Adipocyte (in vitro differentiated cells): ENCODE data around the gene GPR176.

Experiments used
- DNase-seq: peaks from one replicate; pipeline ENCODE4 v3.0.0-alpha.2; 2015; ENCODE audit warnings: low read depth
- H3K27me3 ChIP-seq: replicated peaks from 2 replicates; pipeline ENCODE4 v1.7.0; 2013; ENCODE audit warnings: mild to moderate bottlenecking, low read length, moderate library complexity; ENCODE audit not compliant: control insufficient read depth, insufficient read depth
- H3K36me3 ChIP-seq: 2 replicates; pipeline ENCODE4 v1.7.0; 2013; ENCODE audit warnings: low read length, mild to moderate bottlenecking, moderate library complexity; ENCODE audit not compliant: control insufficient read depth, insufficient read depth, severe bottlenecking
- H3K4me1 ChIP-seq: 2 replicates; pipeline ENCODE4 v1.7.0; 2013; ENCODE audit warnings: mild to moderate bottlenecking, low read length, moderate library complexity; ENCODE audit not compliant: control insufficient read depth, insufficient read depth
- H3K4me3 ChIP-seq: 2 replicates; pipeline ENCODE4 v1.7.0; 2013; ENCODE audit warnings: mild to moderate bottlenecking, low read length, moderate library complexity
- H3K9ac ChIP-seq: 2 replicates; pipeline ENCODE4 v1.7.0; 2013; ENCODE audit warnings: mild to moderate bottlenecking, low read length, moderate library complexity
- H3K9me3 ChIP-seq: 2 replicates; pipeline ENCODE4 v1.7.0; 2013; ENCODE audit warnings: mild to moderate bottlenecking, low read length, moderate library complexity; ENCODE audit not compliant: control insufficient read depth

GPR176 gene

DNA sequence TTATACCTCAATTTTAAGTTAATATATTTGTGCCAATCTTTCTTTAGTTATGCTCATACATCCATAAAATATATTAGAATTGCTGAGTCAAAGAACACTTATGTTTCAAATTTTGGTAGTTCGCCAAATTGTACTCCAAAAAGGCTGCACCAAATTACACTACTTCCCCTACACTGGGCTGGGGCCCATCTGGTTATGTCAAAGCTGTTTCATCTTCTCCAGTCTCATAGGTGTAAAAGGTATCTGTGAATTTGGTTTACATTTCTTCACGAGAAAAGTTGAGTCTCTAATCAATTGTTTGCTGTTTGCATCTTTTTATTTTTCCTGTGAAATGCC is 138.1 kb downstream of the GPR176 start:
- H3K4me1 ChIP-seq: peaks cover 11% of the 10 kb centered on the region
- DNase-seq: no peak
- peak overlapping the region; percentile 50 for H3K9ac ChIP-seq
- H3K36me3 ChIP-seq: no peaks in the 10 kb centered on the region
- no peaks in the 10 kb centered on the region for H3K9me3 ChIP-seq
- peak overlapping the region; percentile 94 for H3K4me3 ChIP-seq
- H3K27me3 ChIP-seq: no peaks in the 10 kb centered on the region

DNA sequence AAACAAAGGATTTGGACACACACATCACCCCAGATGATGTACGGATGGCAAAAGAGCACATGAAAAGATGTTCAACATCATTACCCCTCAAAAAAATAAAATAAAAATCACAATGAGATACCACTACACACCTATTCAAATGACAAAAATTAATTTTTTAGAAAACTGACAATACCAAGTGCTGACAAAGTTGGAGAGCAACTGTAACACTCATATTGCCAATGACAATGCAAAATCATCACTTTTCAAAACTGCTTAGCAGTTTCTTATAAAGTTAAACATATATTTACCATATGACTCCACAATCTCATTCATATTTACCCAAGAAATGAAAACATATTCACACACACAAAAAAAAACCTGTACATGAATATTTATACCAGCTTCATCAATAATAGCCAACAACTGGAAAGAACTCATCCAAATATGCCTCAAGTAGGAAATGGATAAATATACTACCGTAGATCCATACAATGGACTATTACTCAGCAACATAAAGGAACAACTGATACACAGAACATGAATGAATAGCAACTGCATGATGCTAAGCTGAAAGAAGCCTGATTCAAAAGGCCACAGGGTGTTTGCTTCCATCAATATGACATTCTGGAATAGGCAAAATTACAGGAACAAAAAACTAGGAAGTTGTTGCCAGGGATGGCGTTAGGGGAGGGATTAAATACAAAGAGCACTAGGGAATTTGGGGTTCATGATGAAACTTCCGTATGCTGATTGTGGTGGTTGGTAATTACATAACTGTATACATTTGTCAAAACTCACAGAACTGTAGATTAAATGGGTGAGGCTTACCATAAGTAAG is 138.7 kb downstream of the GPR176 start:
- Histone ChIP-seq H3K4me3 (peak overlapping the region; percentile 94), H3K9ac (no peak overlapping the region), H3K4me1 (peaks cover 9% of the 10 kb centered on the region), H3K27me3 (no peaks in the 10 kb centered on the region), H3K9me3 (no peaks in the 10 kb centered on the region), H3K36me3 (no peaks in the 10 kb centered on the region)
- no peak for DNase-seq

DNA sequence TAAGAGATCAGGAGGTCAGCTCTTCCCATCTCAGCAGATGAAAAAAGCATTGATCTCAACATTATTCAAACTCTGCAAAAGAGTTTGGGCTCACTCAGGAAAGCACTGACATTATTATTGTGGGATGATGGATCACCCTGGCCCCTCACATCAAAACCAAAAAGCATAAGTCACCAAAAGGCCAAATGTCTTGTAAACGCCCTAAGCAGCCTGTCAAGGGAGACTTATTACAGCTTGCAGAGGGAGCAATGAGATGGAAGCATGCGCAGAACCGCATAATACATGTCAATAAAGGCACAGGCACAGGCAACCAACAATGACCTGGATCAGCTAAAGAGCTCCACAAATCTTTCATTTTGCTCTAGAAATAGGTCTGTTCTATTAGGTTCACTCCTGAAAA is 142.0 kb downstream of the GPR176 start:
- no peak overlapping the region for H3K4me3 ChIP-seq

DNA sequence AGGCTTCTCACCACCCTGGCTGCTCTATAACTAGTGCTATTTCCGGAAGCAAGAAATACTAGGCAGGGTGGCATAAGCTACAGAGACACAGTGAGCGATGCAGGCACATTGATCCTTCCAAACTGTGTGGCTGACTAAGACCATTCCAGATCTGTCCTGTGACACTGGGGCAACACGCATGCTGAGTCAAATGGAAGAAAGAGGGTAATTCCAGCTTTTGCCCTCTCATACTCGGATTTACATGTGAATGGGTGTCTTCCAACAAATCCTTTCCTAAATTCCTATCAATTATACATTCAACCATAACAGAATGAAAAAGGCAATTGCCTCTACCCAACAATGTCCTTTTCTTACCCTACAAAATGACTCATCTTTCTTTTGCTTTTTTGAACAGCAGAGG is 142.6 kb downstream of the GPR176 start:
- H3K9me3 ChIP-seq: no peaks in the 10 kb centered on the region
- no peak for DNase-seq
- H3K4me1 ChIP-seq: no peaks in the 10 kb centered on the region
- no peaks in the 10 kb centered on the region for H3K27me3 ChIP-seq
- H3K9ac ChIP-seq: no peak overlapping the region
- no peaks in the 10 kb centered on the region for H3K36me3 ChIP-seq
- no peak overlapping the region for H3K4me3 ChIP-seq

More for the DNA sequence above, 142.0 kb downstream of the GPR176 start:
- no peak for DNase-seq
- Histone ChIP-seq H3K36me3 (no peaks in the 10 kb centered on the region), H3K9me3 (no peaks in the 10 kb centered on the region), H3K27me3 (no peaks in the 10 kb centered on the region), H3K9ac (no peak overlapping the region), H3K4me1 (no peaks in the 10 kb centered on the region)

DNA sequence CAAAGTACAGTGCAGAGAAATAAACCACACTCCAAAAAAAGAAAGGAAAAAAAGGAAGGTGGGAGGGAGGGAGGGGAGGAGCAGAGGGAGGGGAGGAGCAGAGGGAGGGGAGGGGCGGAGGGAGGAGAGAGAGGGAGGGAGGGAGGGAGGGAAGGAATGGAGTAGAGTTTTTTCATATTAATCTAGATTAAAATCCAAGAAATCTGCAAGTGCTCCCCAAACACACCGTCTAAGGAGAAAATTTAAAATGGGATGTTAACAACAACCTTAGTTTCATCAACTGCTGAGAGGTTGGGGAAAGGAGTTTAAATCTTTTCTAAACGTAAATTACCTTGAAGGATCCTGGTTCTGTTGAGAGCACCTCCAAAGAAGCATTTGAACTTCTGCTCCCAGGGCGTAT is 144.0 kb downstream of the GPR176 start:
- Histone ChIP-seq H3K27me3 (no peaks in the 10 kb centered on the region), H3K4me3 (no peak overlapping the region), H3K9me3 (no peaks in the 10 kb centered on the region), H3K4me1 (peaks cover 11% of the 10 kb centered on the region), H3K9ac (no peak overlapping the region), H3K36me3 (no peaks in the 10 kb centered on the region)
- DNase-seq: no peak

DNA sequence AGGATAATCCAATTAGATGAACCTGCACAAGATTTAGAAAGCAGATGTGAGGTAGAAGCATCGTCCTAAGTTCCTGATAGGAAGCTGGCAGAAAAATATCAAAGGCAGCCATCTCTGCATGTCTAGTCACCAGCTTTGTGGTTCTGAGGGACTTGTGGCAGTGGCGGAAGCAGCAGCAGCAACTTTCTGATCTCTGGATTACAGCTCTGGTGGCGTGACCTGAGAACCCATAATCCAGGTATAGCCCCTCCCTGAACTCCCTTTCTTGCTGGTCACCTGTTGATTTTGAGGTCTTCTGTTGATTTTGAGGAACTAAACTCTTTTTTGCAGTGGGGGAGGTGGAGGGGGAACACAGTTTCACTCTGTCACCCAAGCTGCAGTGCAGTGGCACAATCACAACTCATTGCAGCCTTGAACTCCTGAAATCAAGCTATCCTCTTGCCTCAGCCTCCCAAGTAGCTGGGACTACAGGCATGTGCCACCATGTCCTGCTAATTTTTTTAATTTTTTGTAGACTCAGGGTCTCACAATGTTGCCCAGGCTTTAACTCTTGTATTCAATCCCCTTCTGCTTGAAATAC is 145.3 kb downstream of the GPR176 start:
- H3K9me3 ChIP-seq: no peaks in the 10 kb centered on the region
- no peaks in the 10 kb centered on the region for H3K27me3 ChIP-seq
- H3K36me3 ChIP-seq: no peaks in the 10 kb centered on the region
- DNase-seq: no peak
- H3K4me1 ChIP-seq: peaks cover 17% of the 10 kb centered on the region
- no peak overlapping the region for H3K9ac ChIP-seq
- H3K4me3 ChIP-seq: no peak overlapping the region

DNA sequence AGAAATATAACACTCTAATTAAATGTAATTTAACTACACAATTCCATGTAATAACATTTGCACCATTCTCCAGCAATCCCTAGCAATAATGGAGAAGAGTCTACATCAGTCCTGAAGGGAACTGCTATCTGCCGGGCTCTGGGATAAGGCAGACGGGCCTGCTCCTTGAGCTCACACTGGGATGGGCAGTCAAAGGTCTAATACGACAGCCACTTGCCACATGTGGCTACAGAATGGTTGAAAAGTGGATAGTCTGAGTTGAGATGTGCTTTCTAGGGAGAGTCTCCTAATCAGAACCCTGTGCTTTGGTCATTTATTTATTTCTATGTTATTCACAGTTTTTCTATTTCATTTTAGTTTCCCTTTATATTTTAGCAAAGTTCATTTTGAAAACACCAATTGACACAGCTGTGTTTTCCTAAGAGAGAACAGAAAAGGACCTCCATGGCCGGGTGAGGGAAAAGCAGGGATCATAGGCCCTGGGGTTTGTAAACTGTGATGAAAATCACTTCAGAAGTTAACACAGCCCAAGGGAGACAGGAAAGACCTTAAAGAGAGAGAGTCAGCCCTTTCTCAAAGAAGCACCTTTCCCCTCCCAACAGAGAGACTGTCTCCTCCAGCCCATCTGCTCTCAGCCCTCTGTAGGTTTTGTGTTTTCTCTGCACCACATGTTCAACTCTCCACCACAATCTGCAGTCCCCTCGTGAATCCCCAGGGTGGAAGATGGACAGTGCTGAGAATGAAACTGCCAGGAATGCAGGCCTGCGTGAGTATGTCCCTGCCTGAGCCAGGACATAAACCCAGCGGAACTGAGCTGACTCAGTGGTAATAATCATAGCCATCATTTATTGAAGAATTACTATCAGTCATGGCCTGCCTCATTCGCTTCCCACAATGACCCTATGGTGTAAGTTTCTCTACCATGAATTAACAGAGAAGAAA is 149.0 kb downstream of the GPR176 start:
- Histone ChIP-seq H3K27me3 (no peaks in the 10 kb centered on the region), H3K36me3 (no peaks in the 10 kb centered on the region), H3K4me1 (peaks cover 17% of the 10 kb centered on the region), H3K4me3 (peak overlapping the region; percentile 55), H3K9ac (peak overlapping the region; percentile 81), H3K9me3 (no peaks in the 10 kb centered on the region)
- DNase-seq: peak; percentile 82

DNA sequence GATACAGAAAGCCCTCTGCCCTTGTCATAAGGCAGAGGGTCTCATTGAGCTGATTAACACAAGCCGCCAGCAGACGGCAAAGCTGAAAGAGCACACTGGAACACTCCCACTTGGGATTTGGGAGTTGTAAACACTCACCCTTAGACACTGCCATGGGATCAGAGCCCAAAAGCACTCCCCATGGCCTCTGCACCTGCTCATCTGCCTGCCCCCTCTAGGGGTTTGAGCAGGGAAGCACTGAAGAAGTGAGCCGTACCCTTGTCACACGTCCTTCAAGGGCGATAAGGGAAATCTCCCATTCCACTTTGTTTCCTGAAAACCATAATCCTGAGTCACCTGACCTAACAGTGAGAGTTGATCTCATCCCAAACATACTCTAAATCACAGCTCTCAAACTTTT is 152.1 kb downstream of the GPR176 start:
- no peak overlapping the region for H3K4me3 ChIP-seq
- H3K4me1 ChIP-seq: peaks cover 17% of the 10 kb centered on the region
- DNase-seq: no peak
- H3K9me3 ChIP-seq: no peaks in the 10 kb centered on the region
- no peaks in the 10 kb centered on the region for H3K27me3 ChIP-seq
- no peaks in the 10 kb centered on the region for H3K36me3 ChIP-seq
- no peak overlapping the region for H3K9ac ChIP-seq

DNA sequence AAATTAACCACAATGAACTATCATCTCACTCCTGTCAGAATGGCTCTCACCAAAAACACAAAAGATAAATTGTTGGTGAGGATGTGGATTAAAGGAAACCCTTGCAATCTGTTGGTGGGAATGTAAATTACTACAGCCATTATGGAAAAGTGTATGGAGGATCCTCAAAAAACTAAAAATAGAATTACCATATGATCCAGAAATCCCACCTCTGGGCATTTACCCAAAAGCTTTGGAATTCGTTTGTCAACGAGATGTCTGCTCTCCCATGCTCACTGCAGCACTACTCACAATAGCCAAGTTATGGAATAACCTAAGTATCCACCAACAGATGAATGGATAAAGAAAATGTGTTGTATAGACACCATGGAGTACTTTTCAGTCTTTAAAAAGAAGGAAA is 159.1 kb downstream of the GPR176 start:
- Histone ChIP-seq H3K4me3 (no peak overlapping the region), H3K9me3 (peaks cover 6% of the 10 kb centered on the region), H3K4me1 (no peaks in the 10 kb centered on the region), H3K9ac (no peak overlapping the region), H3K27me3 (no peaks in the 10 kb centered on the region), H3K36me3 (no peaks in the 10 kb centered on the region)
- no peak for DNase-seq

DNA sequence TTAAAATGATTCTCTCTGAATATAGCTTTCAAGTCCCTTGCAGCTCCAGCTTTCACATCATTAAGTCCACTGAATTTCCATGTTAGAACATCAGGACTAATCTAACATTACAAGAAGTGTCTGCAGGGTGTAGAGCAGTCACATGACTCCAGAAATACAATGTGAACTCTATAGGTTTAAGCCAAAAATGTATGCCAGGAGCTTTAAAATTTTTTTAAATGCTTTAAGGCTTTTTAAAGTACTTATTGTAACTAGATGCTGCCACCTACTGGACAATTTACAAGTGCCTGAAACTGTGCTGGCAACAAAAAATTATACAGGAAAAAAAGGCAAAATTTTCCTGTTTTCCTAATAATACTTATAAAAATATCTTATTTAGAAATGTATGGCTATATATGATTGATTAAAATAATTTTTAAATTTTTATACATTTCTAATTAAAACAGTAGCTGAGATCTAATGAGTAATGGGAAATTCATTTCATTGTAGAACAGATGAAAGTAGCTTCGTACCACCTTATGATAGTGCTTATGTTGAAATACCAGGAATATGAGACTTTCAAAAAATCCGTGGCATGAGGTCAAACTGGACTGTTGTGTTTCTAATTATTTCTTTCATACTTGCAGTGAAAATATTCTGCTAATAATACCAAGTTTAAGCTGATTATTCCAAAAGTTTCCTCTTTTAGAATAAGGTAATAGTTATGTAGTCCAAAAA is 163.1 kb downstream of the GPR176 start:
- peak; percentile 95 for DNase-seq

DNA sequence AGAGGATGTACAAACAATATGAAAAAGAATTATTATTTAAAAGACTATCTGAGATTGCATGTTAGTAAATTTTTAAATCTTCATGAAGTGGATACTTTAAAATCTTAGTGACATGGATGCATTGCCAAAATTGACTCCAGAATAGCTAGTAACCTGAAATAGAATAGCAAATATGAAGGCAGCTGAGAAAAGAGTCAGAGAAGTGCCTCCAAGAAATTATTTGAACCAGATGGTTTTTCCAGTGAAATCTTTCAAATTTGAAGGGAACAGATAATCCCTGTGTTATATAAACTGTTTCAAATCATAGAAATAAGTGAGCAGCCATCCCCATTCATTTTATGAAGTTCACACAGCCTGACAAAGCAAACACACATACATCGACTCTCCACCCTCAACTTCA is 167.1 kb downstream of the GPR176 start:
- DNase-seq: peak; percentile 80
- H3K27me3 ChIP-seq: no peaks in the 10 kb centered on the region
- no peak overlapping the region for H3K9ac ChIP-seq
- H3K9me3 ChIP-seq: no peaks in the 10 kb centered on the region
- H3K4me1 ChIP-seq: peaks cover 16% of the 10 kb centered on the region
- no peaks in the 10 kb centered on the region for H3K36me3 ChIP-seq
- H3K4me3 ChIP-seq: no peak overlapping the region

More for the DNA sequence above, 163.1 kb downstream of the GPR176 start:
- Histone ChIP-seq H3K36me3 (no peaks in the 10 kb centered on the region), H3K4me3 (no peak overlapping the region), H3K9me3 (peaks cover 2% of the 10 kb centered on the region), H3K27me3 (no peaks in the 10 kb centered on the region), H3K9ac (no peak overlapping the region), H3K4me1 (peaks cover 6% of the 10 kb centered on the region)
